IMR-90 (cell line): ENCODE data around the gene DAB1. TPM values are rescaled to one million over a fixed set of nuclear protein-coding genes. Genes with fewer than 3 reads are reported as not detected.

Experiments
- ATAC-seq: fragments of 200-7000 bp; cut with Tn5 transposase; 2 replicates; pipeline ENCODE4 v1.9.1; 2020; ENCODE audit warnings: low read depth, mild to moderate bottlenecking, moderate library complexity
- BruUV-seq: library from RNA; stranded (reverse); fragments of 400-500 nt; replicated peaks from 2 replicates; lab custom pipeline; 2021; lab: Mats Ljungman, UMichigan
- CTCF ChIA-PET: fragments of 300-600 bp; formaldehyde crosslinking; extraction: SDS; loops from one replicate; lab custom pipeline; 2021; ENCODE audit warnings: antibody characterized with exemption; lab: Yijun Ruan, JAX
- POLR2A ChIA-PET: fragments of 300-600 bp; sonication (Branson Sonifier 250); formaldehyde crosslinking; loops from one replicate; lab custom pipeline; 2022; ENCODE audit warnings: antibody characterized with exemption; ENCODE audit not compliant: unreplicated experiment; lab: Charles Lee
- DNase-seq: peaks from one replicate; pipeline ENCODE4 v3.0.0; 2013
- H2AFZ ChIP-seq: replicated peaks from 2 replicates; pipeline ENCODE3; 2013; ENCODE audit warnings: low read length, mild to moderate bottlenecking; ENCODE audit not compliant: poor library complexity
- H2AK5ac ChIP-seq: 2 replicates; pipeline ENCODE4 v1.6.1; 2013; ENCODE audit warnings: low read depth, low read length, inconsistent platforms
- H2AK9ac ChIP-seq: replicated peaks from 2 replicates; pipeline ENCODE3; 2013; ENCODE audit warnings: mild to moderate bottlenecking, low read depth, low read length, moderate library complexity; ENCODE audit not compliant: poor library complexity
- H2BK120ac ChIP-seq: 2 replicates; pipeline ENCODE4 v1.6.1; 2013; ENCODE audit warnings: low read depth, low read length, inconsistent platforms
- H2BK15ac ChIP-seq: 3 replicates; pipeline ENCODE4 v1.6.1; 2013; ENCODE audit warnings: low read depth, low read length, inconsistent platforms
- H2BK20ac ChIP-seq: 2 replicates; pipeline ENCODE4 v1.6.1; 2013; ENCODE audit warnings: low read depth, mild to moderate bottlenecking, inconsistent platforms, low read length, moderate library complexity
- H2BK5ac ChIP-seq: 2 replicates; pipeline ENCODE4 v1.6.1; 2013; ENCODE audit warnings: mild to moderate bottlenecking, low read depth, low read length, inconsistent platforms; ENCODE audit not compliant: poor library complexity, severe bottlenecking
- H3K14ac ChIP-seq: replicated peaks from 2 replicates; pipeline ENCODE4 v1.6.1; 2013; ENCODE audit warnings: low read depth, low read length, inconsistent platforms
- H3K18ac ChIP-seq: 2 replicates; pipeline ENCODE4 v1.6.1; 2013; ENCODE audit warnings: low read depth, low read length, control low read depth
- H3K23ac ChIP-seq: 2 replicates; pipeline ENCODE4 v1.6.1; 2013; ENCODE audit warnings: low read depth, low read length, inconsistent platforms
- H3K27ac ChIP-seq: 2 replicates; pipeline ENCODE4 v1.5.1; 2013; ENCODE audit warnings: mild to moderate bottlenecking, control low read depth, low read length; ENCODE audit not compliant: insufficient read depth
- H3K27me3 ChIP-seq: 2 replicates; pipeline ENCODE4 v1.6.1; 2013; ENCODE audit warnings: low read length; ENCODE audit not compliant: control insufficient read depth, insufficient read depth
- H3K36me3 ChIP-seq: 2 replicates; pipeline ENCODE4 v1.6.1; 2013; ENCODE audit warnings: low read length, mixed read lengths; ENCODE audit not compliant: control insufficient read depth, insufficient read depth
- H3K4ac ChIP-seq: 2 replicates; pipeline ENCODE4 v1.6.1; 2013; ENCODE audit warnings: low read depth, low read length, inconsistent platforms
- H3K4me1 ChIP-seq: 2 replicates; pipeline ENCODE4 v1.6.1; 2013; ENCODE audit warnings: low read length, mixed read lengths; ENCODE audit not compliant: control insufficient read depth, insufficient read depth
- H3K4me2 ChIP-seq: 2 replicates; pipeline ENCODE4 v1.6.1; 2013; ENCODE audit warnings: low read depth, mild to moderate bottlenecking, control low read depth, low read length, moderate library complexity
- H3K4me3 ChIP-seq: 2 replicates; pipeline ENCODE4 v1.5.1; 2013; ENCODE audit warnings: low read depth, mild to moderate bottlenecking, control low read depth, low read length, moderate library complexity; ENCODE audit not compliant: insufficient read depth
- H3K56ac ChIP-seq: 2 replicates; pipeline ENCODE4 v1.6.1; 2013; ENCODE audit warnings: low read length, inconsistent platforms; ENCODE audit not compliant: insufficient read depth; ENCODE audit errors: extremely low read depth
- H3K79me1 ChIP-seq, 2 experiments: 2 replicates each; pipeline ENCODE4 v1.6.1; 2013; ENCODE audit warnings: low read length in 2 of 2, inconsistent platforms in 1 of 2, low read depth in 1 of 2
- H3K9ac ChIP-seq: 2 replicates; pipeline ENCODE4 v1.6.1; 2013; ENCODE audit warnings: low read depth, low read length, control low read depth
- H3K9me1 ChIP-seq: 2 replicates; pipeline ENCODE4 v1.6.1; 2013; ENCODE audit warnings: low read length, inconsistent platforms; ENCODE audit not compliant: insufficient read depth
- H3K9me3 ChIP-seq: 2 replicates; pipeline ENCODE4 v1.6.1; 2013; ENCODE audit warnings: low read length; ENCODE audit not compliant: control insufficient read depth, insufficient read depth
- H4K20me1 ChIP-seq: 2 replicates; pipeline ENCODE4 v1.6.1; 2013; ENCODE audit warnings: low read length, inconsistent platforms; ENCODE audit not compliant: insufficient read depth
- H4K5ac ChIP-seq: 2 replicates; pipeline ENCODE4 v1.6.1; 2013; ENCODE audit warnings: mild to moderate bottlenecking, low read depth, low read length, control low read depth
- H4K8ac ChIP-seq, 2 experiments: 2 replicates each; pipeline ENCODE4 v1.6.1; 2013; ENCODE audit warnings: low read depth in 2 of 2, low read length in 2 of 2, control low read depth in 1 of 2, inconsistent platforms in 1 of 2
- H4K91ac ChIP-seq: 2 replicates; pipeline ENCODE4 v1.6.1; 2013; ENCODE audit warnings: low read depth, low read length, inconsistent platforms; ENCODE audit not compliant: insufficient read depth
- BHLHE40 ChIP-seq: fragments of 150-350 bp; IDR thresholded peaks from 2 replicates; pipeline ENCODE4 v1.6.1; 2016; ENCODE audit warnings: mild to moderate bottlenecking, low read depth, low read length
- CTCF ChIP-seq: conservative IDR thresholded peaks from 2 replicates; pipeline ENCODE4 v1.5.1; 2012; ENCODE audit warnings: mild to moderate bottlenecking, low read depth, low read length, improper control_type of control experiment
- MAZ ChIP-seq: IDR thresholded peaks from 2 replicates; pipeline ENCODE4 v1.6.1; 2012; ENCODE audit warnings: low read depth, mild to moderate bottlenecking, low read length, improper control_type of control experiment, moderate library complexity, borderline replicate concordance
- MXI1 ChIP-seq: IDR thresholded peaks from 2 replicates; pipeline ENCODE4 v1.6.1; 2012; ENCODE audit warnings: low read depth, mild to moderate bottlenecking, low read length, moderate library complexity, borderline replicate concordance
- NFE2L2 ChIP-seq: fragments of 150-350 bp; IDR thresholded peaks from 2 replicates; pipeline ENCODE4 v1.6.1; 2016; ENCODE audit warnings: low read depth, mild to moderate bottlenecking, low read length
- WGBS, 2 experiments: methylation state at CpG; one replicate each; pipeline versions ENCODE4 v1.1.5 to v1.1.7; 2013; ENCODE audit warnings: missing lambda C conversion rate in 2 of 2; ENCODE audit not compliant: insufficient read length in 1 of 2; ENCODE audit errors: extremely low coverage in 2 of 2; 5-methylcytosine and 5-hydroxymethylcytosine counted together
- dilution Hi-C: fragments of 300-500 bp; cut with HindIII; formaldehyde crosslinking; loops from one replicate; pipeline ENCODE4 v1.14.3; 2018; ENCODE audit warnings: low sequenced_read_pairs; ENCODE audit not compliant: unreplicated experiment
- in situ Hi-C: fragments of 300-500 bp; cut with MboI; formaldehyde crosslinking; loops from 3 replicates; pipeline ENCODE4 v1.14.3; 2019; ENCODE audit warnings: low sequenced_read_pairs, inconsistent platforms, mixed read lengths
- intact Hi-C: fragments of 100-400 bp; cut with micrococcal nuclease; formaldehyde crosslinking; loops from 2 replicates; pipeline ENCODE4 v1.10.0; 2022
- polyA plus RNA-seq, 3 experiments: library from polyadenylated mRNA; depleted of rRNA; stranded (reverse); fragments of >200 nt; gene quantifications; 2 replicates each; pipeline ENCODE4 v1.2.3, GENCODE V29; 2012; ENCODE audit warnings: low replicate concordance in 1 of 3
- total RNA-seq: library from RNA; depleted of rRNA; stranded (reverse); fragments of >200 nt; gene quantifications from 2 replicates; pipeline ENCODE4 v1.2.3, GENCODE V29; 2012

DAB1 gene
- total and polyA plus RNA-seq, 2 of the 4 experiments (the other 2 are of a cell fraction), result 0.18 to 0.41 TPM

DNA sequence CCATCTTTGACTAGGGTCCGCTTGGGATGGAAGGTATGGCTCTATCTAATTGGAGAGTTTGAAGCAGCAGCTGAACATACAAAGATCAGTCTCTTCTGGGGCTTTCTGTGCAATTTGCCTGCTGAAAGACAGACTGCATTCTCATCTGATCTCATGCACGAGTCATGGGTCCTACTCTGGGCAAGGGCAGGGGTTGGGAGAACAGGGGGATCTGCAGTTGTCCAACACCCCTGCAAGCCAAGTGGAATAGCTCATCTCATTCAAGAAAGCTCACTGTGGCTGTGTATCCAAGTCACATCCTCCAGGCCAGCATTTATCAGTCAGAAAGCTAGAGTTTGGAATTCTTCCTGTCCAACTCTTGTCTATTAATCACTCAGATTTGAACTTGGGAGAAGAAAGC lies 280.9 kb downstream of the DAB1 start:
- Histone ChIP-seq H3K9ac (no peak overlapping the region), H3K4ac (no peak overlapping the region), H2AK9ac (no peak overlapping the region), H3K27ac (no peak overlapping the region), H3K27me3 (no peaks in the 10 kb centered on the region), H3K4me2 (no peak overlapping the region), H4K20me1 (no peaks in the 10 kb centered on the region), H2AFZ (no peak overlapping the region), H3K56ac (no peak overlapping the region), H3K18ac (no peak overlapping the region), H3K9me1 (0 out of 2 replicates have a peak, but pooled peaks cover 3% of the 10 kb centered on the region), H3K14ac (no peak overlapping the region), H4K91ac (no peak overlapping the region), H2BK120ac (no peak overlapping the region), H2BK15ac (no peak overlapping the region), H2BK5ac (no peak overlapping the region), H3K4me3 (no peak overlapping the region), H3K4me1 (no peaks in the 10 kb centered on the region), H2BK20ac (no peak overlapping the region), H3K9me3 (no peaks in the 10 kb centered on the region), H2AK5ac (no peak overlapping the region), H4K5ac (no peak overlapping the region), H4K8ac (no peak overlapping the region), H3K36me3 (no peaks in the 10 kb centered on the region), H3K79me1 (no peaks in the 10 kb centered on the region), H3K23ac (no peak overlapping the region)
- no TSS peak for BruUV-seq
- WGBS, 2 experiments, result no CpG with 5 or more reads among the region's 2 CpGs
- peak; percentile 42 for DNase-seq
- dilution Hi-C loops, result no loop called here
- POLR2A ChIA-PET, result no interaction called here
- CTCF ChIA-PET, result interaction anchor here (0.7 to 1.1 kb wide), 2 partner anchors 36 to 58 kb away, joined by 3 read pairs; no protein-coding TSS in a partner anchor
- in situ Hi-C loops, result no loop called here
- intact Hi-C loops, result no loop called here
- TF ChIP-seq MXI1, result no peak
- no peak for TF ChIP-seq CTCF
- no peak for TF ChIP-seq NFE2L2
- 0 out of 2 replicates have a peak, but pooled peaks have one; percentile 19 for TF ChIP-seq BHLHE40
- TF ChIP-seq MAZ, result no peak
- ATAC-seq, result peak; percentile 72
